ENCODE measurements around the gene LYL1.

GRCh38 chr19:13097033-13097462, 5.6 kb downstream of the LYL1 start:
- no peak for TF ChIP-seq YY1 (IDR thresholded peaks at IDR 0.05; ENCODE audit: insufficient read depth, insufficient read length)
- TF ChIP-seq ZNF274 (IDR thresholded peaks at IDR 0.05; ENCODE audit: low read depth, low read length): no peak

All from NT2/D1 (cell line).